Measurements from ENCODE around the gene UBAC2.

DNA sequence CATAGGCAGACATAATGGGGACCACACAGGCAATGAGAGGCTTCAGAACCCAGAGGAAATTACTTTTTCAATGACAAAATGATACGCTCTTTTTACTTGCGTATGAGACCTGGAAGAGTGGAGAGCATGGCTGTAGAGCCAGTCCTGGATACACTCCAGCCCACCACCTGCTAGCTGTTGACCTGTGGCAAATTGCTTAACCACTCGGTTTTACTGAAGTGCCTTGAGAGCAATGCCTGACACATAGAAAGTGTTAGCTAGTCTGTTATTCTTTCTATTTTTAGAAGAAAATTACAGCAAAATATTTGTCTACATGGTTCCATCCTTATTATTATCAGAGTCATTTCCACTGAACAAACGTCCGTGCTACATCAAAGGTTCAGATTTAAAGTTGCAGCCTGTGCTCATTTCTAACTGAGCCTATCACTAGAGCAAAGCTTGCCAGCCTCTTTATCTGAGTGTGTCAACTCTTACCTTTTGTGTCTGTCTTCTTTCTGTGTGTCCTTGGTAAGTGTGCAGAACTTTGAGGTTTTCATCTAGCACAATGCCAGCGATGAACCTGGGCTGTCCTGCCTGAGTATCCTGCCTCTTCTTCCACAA is 116.1 kb downstream of the UBAC2 start:
- TF ChIP-seq POLR2A (IDR thresholded peaks at IDR 0.05; ENCODE audit: low read depth, low read length) = no peak
- TF ChIP-seq POLR2AphosphoS5 (IDR thresholded peaks at IDR 0.05; ENCODE audit: low read depth, low read length) = no peak
